GDM1 (cell line): Measurements from ENCODE around the gene ZNF335.
"Not testable (repeated sequence)": the region's sequence is repeated elsewhere in the genome, so short reads cannot be mapped to it uniquely, and the experiment has no call there.

Experiments used
- DNase-seq: peaks from one replicate; lab custom pipeline; 2025; lab: John Stamatoyannopoulos, UW

The ZNF335 gene

DNA sequence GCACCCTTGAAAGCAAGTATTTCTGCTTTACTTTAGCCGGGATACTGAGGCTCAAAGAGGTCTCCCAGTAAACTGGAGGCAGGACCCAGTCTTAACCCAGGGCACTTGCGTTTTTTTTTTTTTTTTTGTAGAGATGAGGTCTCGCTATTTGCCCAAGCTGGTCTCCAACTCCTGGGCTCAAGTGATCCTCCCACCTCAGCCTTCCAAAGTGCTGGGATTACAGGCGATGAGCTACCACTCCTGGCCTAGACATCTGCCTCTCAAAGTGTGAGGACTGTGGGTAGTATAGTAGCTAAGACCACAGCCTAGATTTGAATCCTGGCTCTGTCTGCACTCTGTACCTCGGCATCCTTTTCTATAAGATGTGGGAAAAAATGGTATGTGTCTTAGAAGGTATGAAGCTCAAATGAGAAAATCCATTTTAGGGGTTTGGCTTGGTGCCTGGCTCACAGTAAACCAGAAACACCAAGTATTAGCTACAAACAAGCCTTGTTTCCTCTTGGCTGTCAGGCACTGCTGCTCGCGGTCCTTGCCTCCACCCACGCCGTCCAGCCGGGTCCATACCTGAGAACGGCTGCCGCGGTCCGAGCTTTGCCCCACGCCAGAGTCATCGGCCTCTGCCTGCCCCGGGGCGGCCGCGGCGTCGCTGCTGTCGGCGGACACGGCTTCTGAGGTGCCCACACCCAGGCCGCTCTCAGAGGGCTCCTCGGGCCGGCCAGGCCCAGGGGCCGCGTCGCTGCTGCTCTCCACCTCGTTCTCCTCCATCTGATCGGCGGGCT lies 1.2 kb downstream of the ZNF335 start:
- DNase-seq, result no peak

DNA sequence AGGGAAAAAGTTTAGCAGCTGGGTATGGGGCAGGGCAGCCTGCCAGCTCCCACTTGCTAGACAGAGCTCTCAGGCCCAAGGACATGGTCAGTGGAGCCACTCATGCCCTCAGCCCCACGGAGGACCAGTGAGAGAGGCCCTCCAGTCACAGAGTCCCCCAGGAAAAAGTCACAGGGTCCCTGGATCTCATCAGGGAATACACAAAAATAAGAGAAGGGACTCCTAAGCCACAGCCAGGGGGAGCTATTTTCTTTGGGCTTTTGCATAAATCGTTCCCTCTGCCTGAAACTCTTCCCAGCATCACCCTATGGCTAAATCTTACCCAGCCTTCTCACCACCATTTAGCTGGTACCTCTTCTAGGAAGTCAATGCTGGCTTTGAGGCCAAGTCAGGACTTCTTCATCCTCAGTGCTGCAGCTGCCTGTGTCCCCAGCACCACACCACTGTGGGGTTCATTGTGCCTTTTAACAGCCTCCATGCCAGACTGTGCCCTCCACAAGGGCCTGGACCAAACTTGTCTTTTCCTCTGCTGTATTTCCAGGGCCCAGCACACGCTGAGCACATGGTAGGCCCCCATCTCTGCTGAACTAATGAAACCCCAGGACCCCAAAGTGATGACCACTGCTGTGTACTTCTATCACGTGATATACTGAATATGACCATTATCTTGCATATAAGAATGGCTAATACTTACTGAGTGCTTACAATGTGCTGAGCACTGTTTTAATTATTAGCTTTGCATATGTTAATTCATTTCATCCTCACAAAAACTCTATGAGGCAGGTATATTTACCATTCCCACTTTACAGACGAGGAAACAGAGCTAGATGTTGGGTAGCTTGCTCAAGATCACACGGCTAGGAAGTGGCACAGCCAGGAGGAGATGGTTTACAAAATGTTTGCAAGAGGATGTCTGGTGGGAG lies 2.0 kb downstream of the ZNF335 start:
- peak; percentile 27 for DNase-seq

DNA sequence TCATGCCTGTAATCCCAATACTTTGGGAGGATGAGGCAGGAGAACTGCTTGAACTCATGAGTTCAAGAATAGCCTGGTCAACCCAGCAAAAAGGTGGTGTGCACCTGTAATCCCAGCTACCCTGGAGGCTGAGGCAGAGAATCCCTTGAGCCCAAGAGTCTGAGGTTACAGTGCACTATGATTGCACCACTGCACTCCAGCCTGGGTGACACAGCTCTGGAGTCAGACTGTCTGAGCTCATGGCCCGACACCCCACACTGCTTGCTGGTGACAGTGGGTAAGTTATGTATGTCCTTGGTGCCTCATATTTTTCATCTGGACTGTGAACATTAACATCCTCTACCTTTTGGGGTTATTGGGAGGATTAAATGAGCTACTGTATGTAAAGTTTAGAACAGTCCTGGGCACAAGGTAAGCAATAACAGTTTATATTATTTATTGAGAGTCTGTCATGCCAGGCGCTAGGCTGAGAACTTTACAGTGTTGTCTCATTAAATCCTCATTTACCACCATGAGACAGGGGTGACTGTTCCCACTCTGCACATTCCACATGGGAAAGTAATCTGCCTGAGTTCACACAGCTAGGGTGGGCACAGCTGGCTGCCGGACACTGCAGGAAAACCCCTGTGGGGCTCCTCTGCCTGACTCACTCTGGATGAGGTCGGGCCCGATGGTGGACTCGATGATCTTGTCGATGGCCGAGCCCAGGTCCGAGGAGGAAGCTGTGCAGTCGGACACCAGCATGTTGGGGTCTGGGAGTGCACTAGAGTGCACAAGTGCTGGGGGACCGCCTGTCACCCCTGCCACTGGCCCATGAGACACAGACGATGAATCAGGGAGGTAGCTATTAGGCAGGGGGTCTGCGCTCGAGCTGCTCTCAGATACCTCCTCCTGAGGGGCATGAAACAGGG lies 2.9 kb downstream of the ZNF335 start:
- no peak for DNase-seq

DNA sequence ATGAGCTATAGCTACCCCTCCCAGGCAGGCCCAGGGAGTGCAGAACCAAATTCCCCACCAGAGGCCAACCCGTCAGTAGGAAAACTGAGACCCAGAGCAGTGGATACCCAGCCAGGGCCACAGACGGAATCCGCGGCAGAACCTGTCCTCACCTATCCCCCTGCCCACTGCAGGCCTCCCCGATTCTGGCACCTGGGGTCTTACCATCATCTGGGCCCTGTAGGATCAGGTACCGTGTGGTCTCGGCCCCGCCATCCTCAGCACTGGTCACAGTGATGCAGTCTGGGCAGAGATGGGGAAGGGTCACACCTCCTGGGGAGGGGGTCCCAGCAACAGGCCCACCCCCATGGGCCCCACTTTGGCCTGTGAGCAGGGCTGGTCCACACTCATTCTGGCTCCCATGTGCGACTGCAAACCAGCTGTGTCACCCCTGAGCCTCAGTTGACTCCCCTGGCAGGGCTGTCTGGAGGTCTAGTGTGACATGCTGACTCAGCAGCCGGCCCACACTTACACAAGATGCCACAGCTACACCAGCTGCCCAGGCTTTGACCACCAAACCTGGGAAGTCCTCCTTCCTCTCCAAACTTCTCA lies 3.8 kb downstream of the ZNF335 start:
- no peak for DNase-seq

DNA sequence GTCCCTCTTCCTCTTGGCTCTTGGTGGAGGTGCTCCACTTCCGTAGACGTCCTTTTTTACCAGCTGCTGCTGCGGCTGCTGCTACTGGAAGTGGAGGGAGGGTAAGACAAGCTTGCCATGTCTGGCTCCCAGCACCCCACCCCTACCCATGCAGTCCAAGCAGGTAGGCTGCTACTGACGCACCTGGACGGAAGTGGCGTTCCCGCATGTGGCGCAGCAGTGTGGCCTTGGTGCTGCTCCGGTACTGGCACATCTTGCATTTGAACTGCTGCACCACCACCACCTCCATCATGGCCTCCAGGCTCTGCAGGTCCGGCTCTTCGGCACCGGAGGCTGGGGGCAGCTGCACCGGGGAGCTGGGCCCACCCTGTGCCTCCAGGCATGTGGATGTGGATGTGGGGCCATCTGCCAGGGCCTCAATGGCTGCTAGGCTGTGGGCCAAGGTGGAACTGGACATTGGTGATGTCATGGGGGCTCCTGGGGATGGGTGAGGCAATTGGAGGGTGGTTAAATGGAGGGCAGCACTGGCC lies 4.4 kb downstream of the ZNF335 start:
- DNase-seq, result no peak

DNA sequence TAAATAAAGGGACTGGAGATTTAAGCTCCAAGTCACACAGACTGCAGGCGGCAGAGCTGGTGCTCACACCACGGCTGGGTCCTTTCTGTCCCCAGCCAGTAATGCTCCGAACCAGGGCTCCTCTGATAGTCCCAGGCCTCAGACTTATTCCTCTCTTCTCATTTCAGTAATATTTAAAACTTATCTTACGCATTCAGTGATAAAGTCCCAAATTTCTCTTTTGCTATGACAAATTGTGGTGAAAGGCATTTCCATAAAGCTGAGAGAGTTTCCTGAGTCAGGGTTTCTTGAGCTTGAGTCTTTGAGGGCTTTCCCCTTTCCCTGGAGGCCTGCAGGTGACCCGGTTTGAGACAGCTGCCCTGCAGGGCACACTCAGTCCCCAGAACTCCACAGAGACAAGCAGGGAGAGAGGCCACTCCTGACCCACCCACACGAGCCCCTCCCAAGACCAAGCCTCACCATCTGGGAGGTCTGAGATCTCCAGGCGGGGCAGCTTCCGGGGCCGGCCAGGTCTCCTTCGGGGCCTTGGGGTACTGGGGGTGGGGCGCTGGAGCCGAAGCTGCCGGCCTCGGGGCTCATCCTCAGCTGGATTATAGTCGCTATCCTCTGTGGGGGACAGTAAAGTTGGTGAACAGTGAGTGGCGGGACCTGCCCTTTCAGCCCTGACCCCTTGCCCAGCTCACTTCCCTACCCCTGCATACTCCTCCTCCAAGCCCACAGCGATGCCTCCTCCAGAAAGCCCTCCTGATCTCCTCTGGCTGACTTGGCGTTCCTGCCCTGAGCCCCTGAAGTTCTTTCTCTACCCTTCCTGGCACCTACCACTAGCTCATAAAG lies 6.6 kb downstream of the ZNF335 start:
- DNase-seq, result no peak

DNA sequence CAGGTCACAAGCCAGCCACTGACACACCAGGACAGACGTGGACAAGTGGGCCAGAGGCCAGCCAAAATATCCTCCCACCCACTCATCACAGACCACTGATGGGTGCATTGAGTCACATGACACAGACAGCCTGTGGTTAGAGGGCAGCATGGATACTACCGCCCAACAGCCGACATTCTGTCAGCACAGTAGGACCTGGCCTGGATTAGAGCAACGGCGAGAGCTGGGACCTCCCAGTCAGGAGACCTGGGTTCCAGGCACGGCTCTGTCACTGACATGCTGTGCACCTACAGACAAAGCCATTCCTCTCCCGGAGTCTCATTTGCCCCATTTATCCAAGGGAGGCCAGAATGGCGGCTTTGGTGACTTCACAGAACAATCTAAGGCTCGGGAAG lies 8.0 kb downstream of the ZNF335 start:
- DNase-seq, result no peak

DNA sequence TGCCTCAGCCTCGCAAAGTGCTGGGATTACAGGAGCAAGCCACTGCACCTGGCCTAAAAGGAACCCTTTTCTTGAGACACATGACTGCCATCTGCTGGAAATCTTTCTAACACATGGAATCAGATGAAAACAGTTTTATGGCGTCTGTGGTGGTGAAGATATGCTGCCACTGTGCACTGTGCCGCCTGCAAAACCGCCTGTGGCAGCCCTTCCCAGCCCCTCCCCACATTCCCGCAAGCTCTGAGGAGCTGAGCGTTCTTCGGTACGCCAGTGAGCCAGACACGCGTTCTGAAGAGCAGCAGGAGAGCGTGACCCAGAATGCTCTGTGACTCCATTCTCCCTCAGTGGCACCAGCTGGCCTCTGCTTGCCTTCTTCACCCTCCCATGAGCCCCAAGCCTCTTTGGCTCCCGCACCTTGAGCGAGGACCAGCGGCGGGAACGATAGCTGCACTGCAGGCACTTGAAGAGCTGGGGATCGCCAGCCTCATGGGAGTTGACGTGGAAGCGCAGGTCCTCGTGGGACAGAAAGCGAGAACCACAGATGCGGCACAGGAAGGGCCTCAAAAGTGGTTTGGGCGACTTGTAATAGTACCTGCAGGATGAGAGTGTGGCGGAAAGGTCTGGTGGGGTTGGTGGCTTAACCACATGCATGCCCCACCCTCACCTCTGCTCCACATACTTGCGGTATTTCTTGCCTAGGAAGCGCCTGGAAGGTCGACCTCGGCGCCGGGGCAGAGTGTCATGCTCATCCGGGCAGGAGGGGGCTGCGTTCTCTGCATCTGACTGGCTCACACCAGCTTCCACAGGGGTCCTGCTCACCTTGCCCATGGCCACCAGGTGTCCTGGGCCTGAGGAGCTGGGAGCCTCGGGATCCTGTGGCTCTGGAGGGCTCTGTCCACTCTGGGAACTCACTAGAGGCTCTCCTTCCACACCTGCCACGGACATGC lies 8.7 kb downstream of the ZNF335 start:
- peak; percentile 11 for DNase-seq

DNA sequence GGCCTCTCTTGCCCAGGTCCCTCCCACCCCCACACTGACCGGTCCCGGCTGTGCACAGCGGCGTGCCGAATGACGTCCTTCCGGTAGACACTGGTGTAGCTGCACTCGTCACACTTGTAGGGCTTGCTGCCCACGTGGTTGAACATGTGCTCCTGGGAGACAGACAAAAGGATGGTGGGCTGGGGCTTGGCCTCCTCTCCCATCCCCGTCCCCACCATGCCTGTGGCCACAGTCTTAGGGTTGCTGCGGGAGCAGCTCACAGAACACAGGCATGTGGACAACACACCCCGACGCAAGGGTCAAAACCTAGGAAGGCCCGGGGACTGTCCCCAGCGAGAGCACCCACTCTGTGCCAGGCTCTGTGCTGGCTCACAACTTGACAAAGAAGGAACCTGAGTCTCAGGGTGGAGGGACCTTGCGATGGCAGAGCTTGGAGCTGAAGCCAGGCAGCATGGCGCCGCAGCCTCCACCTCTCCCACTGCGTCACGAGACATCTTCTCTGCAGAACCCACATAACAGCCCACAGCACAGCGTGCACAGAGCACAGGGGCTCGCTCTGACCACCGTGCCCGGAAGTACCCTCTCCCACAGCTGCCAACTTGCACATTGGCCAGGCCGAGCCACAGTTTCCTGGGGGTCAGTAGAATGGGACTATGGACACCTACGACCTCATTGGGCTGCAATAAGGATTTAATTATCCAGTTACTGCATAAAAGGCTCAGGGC lies 9.8 kb downstream of the ZNF335 start:
- no peak for DNase-seq

DNA sequence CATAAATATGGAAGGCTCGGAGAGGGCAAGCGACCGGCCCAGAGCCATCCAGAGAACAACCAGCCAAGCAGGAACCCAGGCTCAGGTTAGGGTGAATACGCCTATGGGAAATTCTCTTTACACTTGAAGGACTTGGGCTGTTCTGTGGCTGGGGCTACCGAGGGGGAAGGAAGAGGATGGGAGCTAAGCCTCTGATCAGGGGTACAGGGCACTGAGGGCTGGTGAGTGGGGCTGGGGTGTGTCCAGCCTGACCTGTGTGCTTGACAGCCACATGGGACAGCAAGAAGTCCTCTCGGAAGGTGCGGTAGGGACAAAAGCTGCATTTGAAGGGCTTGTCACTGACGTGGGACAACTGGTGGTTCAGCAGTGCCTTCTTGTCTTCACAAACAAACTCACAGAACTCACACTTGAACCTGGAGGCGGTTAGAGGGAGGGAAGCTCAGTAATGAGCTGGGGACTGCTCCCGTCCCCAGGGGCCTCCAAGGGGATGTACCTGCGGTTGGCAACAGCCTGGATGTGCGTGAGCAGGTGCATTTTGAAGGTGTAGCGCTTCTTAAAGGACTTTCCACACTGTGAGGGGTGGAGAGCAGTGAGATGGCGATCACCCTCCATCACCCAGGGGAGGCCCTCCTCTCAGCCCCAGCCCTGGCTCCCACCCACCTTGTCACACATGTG lies 11.9 kb downstream of the ZNF335 start:
- no peak for DNase-seq

DNA sequence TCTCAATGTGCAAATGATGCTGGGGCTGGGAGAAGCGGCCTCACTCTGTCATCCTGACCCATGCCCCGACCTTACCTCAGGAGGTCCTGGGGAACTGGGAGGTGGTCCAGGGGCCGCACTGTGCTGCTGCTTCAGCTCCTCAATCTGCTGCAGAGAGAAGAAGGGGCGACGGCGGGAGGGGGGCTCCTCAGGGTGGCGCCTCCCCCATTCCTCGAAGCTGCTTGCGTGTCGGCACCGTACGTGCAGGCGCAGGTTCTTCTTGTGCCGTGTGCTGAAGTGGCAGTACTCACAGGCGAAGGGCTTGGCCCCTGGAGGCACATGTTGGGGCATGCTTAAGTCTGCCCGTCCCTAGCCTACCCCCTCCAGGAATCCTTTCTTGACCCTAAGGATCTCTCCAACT lies 12.9 kb downstream of the ZNF335 start:
- DNase-seq, result no peak

DNA sequence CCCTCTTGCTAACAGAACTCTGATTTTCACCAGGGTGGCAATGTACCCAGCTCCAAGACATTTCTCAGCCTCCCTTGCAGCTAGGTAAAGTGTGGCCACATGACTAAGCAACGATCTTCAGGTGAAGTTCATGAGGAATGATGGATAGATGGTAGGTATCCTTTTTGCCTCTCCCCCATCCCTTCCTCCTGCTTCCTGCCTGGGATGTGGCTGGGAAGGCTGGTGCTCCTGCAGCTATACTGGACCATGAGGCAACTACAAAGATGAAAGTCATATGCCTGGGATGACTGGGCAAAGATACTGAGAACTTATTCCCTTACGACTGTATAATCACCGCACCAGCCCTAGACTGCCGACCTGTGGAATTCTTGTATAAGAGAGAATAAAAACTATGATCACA lies 13.4 kb downstream of the ZNF335 start:
- no peak for DNase-seq

DNA sequence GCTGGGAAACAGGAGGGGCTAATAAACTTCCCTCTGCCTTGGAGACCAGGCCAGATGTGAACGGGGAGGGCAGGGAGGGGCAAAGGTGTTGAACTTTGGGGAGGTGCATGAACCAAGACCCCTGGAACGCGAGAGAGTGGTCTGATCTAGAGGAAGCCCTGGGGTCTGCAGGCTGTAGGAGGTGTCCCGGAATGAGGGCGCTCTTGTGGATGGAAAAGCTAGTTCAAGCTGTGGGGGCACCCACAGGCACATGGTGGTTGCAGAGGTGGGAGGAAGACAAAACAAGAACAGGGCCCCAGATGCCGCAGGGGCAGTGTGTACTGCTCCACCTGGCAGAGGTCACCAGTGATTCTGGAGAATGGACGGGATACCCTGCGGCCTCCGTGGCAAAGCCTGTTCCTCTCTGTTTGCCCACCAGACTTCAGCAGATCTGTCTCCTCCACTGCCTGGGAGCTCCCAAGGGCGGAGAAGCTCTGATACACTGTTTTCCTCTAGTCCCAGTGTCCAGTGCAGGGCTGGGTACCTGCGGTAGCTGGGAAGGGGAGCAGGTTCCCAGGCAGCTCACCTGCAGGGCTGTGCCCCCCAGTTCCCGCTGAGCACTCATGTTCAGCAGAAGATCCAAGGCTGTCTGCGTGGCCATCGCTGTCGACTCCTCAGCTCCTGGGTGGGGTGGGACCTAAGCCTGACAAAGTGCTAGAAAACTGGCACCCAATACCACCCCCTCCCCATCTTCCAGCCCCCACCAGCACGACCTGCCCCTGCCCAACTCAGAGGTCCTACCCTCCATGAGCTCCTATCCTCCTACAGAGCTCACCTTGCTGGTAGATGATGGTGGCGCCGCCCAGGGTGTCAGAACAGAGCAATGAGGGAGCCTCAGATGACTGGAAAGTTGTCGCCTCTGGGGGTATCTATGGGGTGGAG lies 14.7 kb downstream of the ZNF335 start:
- no peak for DNase-seq

DNA sequence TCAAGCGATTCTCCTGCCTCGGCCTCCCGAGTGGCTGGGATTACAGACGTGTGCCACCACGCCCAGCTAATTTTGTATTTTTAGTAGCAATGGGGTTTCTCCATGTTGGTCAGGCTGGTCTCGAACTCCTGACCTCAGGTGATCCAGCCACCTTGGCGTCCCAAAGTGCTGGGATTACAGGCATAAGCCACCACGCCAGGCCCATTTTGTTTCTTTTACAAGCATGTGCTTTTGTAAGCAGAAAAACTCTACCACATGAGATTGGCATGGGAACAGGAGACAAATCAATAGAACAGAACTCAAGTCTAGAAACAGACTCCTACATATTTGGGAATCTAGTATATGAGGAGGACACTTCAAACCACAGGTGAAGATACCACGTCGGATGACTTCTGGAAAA lies 15.7 kb downstream of the ZNF335 start:
- not testable (repeated sequence) for DNase-seq

DNA sequence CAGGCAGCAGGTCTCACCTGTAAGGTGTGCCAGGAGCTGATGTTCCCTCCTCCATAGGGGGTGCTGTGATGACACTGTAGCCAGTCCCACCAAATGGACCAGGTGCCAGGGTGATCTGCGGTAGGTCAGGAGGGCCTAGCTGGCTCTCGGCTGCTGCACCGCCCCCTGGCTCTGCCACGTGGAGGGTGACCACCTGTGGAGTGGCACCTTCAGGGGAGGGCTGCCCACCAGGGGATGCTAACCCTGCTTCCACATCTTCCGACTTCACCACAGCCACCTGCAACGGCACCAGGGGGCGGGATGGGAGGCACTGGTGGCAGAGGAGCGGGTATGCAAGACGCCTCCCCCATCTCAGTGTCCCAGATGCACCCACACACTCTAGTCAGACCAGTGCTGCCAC lies 18.3 kb downstream of the ZNF335 start:
- no peak for DNase-seq

DNA sequence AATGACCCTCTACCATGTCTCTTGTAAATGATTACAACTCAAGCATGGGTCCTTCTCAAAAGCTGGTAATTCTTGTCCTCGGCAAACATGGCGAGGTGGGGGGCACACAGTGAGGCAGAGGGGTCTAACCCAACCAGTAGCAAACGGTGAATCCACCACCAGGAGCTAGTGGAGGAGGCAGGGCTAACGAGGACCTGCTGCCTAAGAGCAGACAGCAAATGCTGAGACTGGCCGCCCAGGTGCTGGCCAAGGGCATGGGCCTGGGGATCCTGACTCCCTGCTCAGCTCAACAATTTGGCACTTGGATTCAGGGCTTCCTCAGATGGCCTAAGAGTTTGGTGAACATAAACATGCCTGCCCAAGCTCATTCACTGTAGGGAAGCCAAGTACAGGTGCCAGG lies 19.1 kb downstream of the ZNF335 start:
- no peak for DNase-seq
